ENCODE results near the gene PLSCR5. TPM values are rescaled to one million over a fixed set of nuclear protein-coding genes. Genes with fewer than 3 reads are reported as not detected.

The PLSCR5 gene
- total and polyA plus RNA-seq, 3 donors from 2014 or later = not detected

DNA sequence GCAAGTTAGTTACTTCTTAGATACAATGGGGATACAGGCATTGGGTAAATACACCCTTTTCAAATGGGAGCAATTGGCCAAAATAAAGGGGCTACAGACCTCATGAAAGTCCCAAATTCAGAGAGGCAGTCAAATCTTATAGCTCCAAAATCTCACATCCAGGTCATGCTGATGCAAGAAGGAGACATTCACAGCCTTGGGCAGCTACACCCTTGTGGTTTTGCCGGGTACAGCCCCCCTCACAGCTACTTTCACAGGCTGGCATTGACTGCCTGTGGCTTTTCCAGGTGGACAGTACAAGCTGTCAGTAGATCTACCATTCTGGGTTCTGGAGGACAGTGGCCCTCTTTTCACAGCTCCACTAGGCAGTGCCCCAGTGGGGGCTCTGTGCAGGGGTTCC, 43.3 kb downstream of the PLSCR5 start:
- WGBS, 2 donors = 67 to 100% methylated on average over 1 of the region's 1 CpG
- no peaks in the 10 kb centered on the region for H3K9me3 ChIP-seq
- H3K27ac ChIP-seq = no peak overlapping the region
- H3K27me3 ChIP-seq = no peaks in the 10 kb centered on the region
- intact Hi-C loops (cut with DNase I; ENCODE audit: low total_unique reads) = no loop called here
- no peaks in the 10 kb centered on the region for H3K4me1 ChIP-seq
- TF ChIP-seq CTCF (IDR thresholded peaks at IDR 0.05) (no peak), POLR2A (IDR thresholded peaks at IDR 0.05) (no peak)
- H3K36me3 ChIP-seq (ENCODE audit: low read depth, missing control alignments) = no peaks in the 10 kb centered on the region
- no peak for DNase-seq
- no peak overlapping the region for H3K4me3 ChIP-seq

- Histone ChIP-seq H3K27me3 (no peaks in the 10 kb centered on the region), H3K4me1 (no peaks in the 10 kb centered on the region), H3K9me3 (no peaks in the 10 kb centered on the region), H3K4me3 (no peak overlapping the region), H3K27ac (no peak overlapping the region), H3K36me3 (ENCODE audit: low read depth, missing control alignments) (no peaks in the 10 kb centered on the region)
- no peak for DNase-seq
- intact Hi-C loops (cut with DNase I; ENCODE audit: low total_unique reads) = no loop called here
- no peak for TF ChIP-seq CTCF (IDR thresholded peaks at IDR 0.05)
- no peak for TF ChIP-seq POLR2A (IDR thresholded peaks at IDR 0.05)
- 92 to 100% methylated on average over 1 of the region's 1 CpG for WGBS, 2 donors
Observed at GRCh38 chr3:146561463-146561862, 43.7 kb downstream of the PLSCR5 start.

GRCh38 chr3:146560678-146561077, 44.5 kb downstream of the PLSCR5 start:
- Histone ChIP-seq H3K9me3 (no peaks in the 10 kb centered on the region), H3K27ac (no peak overlapping the region), H3K27me3 (no peaks in the 10 kb centered on the region), H3K4me3 (no peak overlapping the region), H3K36me3 (ENCODE audit: low read depth, missing control alignments) (no peaks in the 10 kb centered on the region), H3K4me1 (no peaks in the 10 kb centered on the region)
- no peak for DNase-seq
- TF ChIP-seq POLR2A (IDR thresholded peaks at IDR 0.05) = no peak
- TF ChIP-seq CTCF (IDR thresholded peaks at IDR 0.05) = no peak
- intact Hi-C loops (cut with DNase I; ENCODE audit: low total_unique reads) = no loop called here
- WGBS, 2 donors = 88 to 89% methylated on average over 2 of the region's 2 CpGs

DNA sequence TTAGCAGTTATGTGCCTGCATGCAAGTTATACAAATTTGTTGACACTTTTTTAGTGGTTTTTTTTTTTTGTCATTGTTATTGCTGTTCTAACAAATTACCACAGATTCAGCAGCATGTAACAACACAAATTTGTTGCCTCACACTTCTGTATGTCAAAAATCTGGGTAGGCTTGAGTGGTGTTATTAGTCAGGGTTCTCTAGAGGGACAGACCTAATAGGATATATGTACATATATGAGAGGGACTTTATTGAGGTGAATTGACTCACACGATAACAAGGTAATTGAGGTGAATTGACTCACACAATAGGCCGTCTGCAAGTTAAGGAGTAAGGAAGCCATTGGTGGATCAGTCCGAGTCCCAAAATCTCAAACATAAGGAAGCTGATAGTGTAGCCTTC, 45.8 kb downstream of the PLSCR5 start:
- no peak for TF ChIP-seq CTCF (IDR thresholded peaks at IDR 0.05)
- TF ChIP-seq POLR2A (IDR thresholded peaks at IDR 0.05) = no peak
- H3K4me1 ChIP-seq = no peaks in the 10 kb centered on the region
- no peak for DNase-seq
- H3K4me3 ChIP-seq = no peak overlapping the region
- no peaks in the 10 kb centered on the region for H3K27me3 ChIP-seq
- 83 to 94% methylated on average over 3 of the region's 3 CpGs for WGBS, 2 donors
- intact Hi-C loops (cut with DNase I; ENCODE audit: low total_unique reads) = no loop called here
- H3K27ac ChIP-seq = no peak overlapping the region
- no peaks in the 10 kb centered on the region for H3K9me3 ChIP-seq
- H3K36me3 ChIP-seq (ENCODE audit: low read depth, missing control alignments) = no peaks in the 10 kb centered on the region

- no peaks in the 10 kb centered on the region for H3K9me3 ChIP-seq
- H3K4me1 ChIP-seq = no peaks in the 10 kb centered on the region
- H3K27me3 ChIP-seq = no peaks in the 10 kb centered on the region
- 82 to 84% methylated on average over 2 of the region's 2 CpGs for WGBS, 2 donors
- intact Hi-C loops (cut with DNase I; ENCODE audit: low total_unique reads) = no loop called here
- no peak for DNase-seq
- no peaks in the 10 kb centered on the region for H3K36me3 ChIP-seq (ENCODE audit: low read depth, missing control alignments)
- H3K27ac ChIP-seq = no peak overlapping the region
- no peak for TF ChIP-seq CTCF (IDR thresholded peaks at IDR 0.05)
- TF ChIP-seq POLR2A (IDR thresholded peaks at IDR 0.05) = no peak
- no peak overlapping the region for H3K4me3 ChIP-seq
Observed at GRCh38 chr3:146558781-146559180, 46.4 kb downstream of the PLSCR5 start.
